HG02763 (cell line): ENCODE measurements around the gene ZNF132.

Experiments
- ATAC-seq: cut with Tn5 transposase; IDR thresholded peaks from one replicate; pipeline ENCODE4 v1.9.1; 2021; ENCODE audit warnings: mild to moderate bottlenecking, moderate library complexity; ENCODE audit not compliant: unreplicated experiment

The ZNF132 gene

GRCh38 chr19:58392945-58393724 lies 46.8 kb downstream of the ZNF132 start:
- no peak for ATAC-seq

GRCh38 chr19:58388175-58388526 lies 51.8 kb downstream of the ZNF132 start:
- ATAC-seq, result no peak

- ATAC-seq, result no peak
Measured at GRCh38 chr19:58387338-58388174, 52.4 kb downstream of the ZNF132 start.

- peak; percentile 85 for ATAC-seq
Measured at GRCh38 chr19:58386576-58387337, 53.2 kb downstream of the ZNF132 start, which contains the start of gene RPS5. RPS5 (plus strand) TSS chr19:58387269; CDS start chr19:58388138, 869 bp downstream.

- no peak for ATAC-seq
Measured at GRCh38 chr19:58385891-58386575, 53.9 kb downstream of the ZNF132 start.

GRCh38 chr19:58385313-58385890 lies 54.6 kb downstream of the ZNF132 start:
- ATAC-seq, result no peak

- no peak for ATAC-seq
Measured at GRCh38 chr19:58382997-58383603, 56.9 kb downstream of the ZNF132 start.
